KG1 (cell line): ENCODE measurements around the gene FXYD2.

ENCODE experiments used
- DNase-seq: peaks from one replicate; lab custom pipeline; 2025; lab: John Stamatoyannopoulos, UW

Gene FXYD2

GRCh38 chr11:117796456-117796871 is 28.1 kb downstream of the FXYD2 start:
- DNase-seq = no peak

GRCh38 chr11:117795638-117796455 is 28.7 kb downstream of the FXYD2 start:
- no peak for DNase-seq

- no peak for DNase-seq
Measured at GRCh38 chr11:117794772-117795629, 29.5 kb downstream of the FXYD2 start.

- no peak for DNase-seq
Measured at GRCh38 chr11:117794135-117794534, 30.4 kb downstream of the FXYD2 start.

- DNase-seq = no peak
Measured at GRCh38 chr11:117793583-117793982, 31.0 kb downstream of the FXYD2 start.

- DNase-seq = no peak
Measured at GRCh38 chr11:117792992-117793391, 31.6 kb downstream of the FXYD2 start.

- DNase-seq = no peak
Measured at GRCh38 chr11:117792241-117792640, 32.3 kb downstream of the FXYD2 start.

- DNase-seq = no peak
Measured at GRCh38 chr11:117790279-117790678, 34.3 kb downstream of the FXYD2 start.

GRCh38 chr11:117789241-117789640 is 35.3 kb downstream of the FXYD2 start:
- no peak for DNase-seq

GRCh38 chr11:117786135-117786870 is 38.2 kb downstream of the FXYD2 start:
- no peak for DNase-seq

- DNase-seq = no peak
Measured at GRCh38 chr11:117782101-117782500, 42.4 kb downstream of the FXYD2 start.

- DNase-seq = no peak
Measured at GRCh38 chr11:117781627-117782026, 42.9 kb downstream of the FXYD2 start.

GRCh38 chr11:117780456-117780855 is 44.1 kb downstream of the FXYD2 start:
- no peak for DNase-seq

- no peak for DNase-seq
Measured at GRCh38 chr11:117774553-117774952, 50.0 kb downstream of the FXYD2 start.

- DNase-seq = no peak
Measured at GRCh38 chr11:117772360-117772759, 52.2 kb downstream of the FXYD2 start.

- DNase-seq = no peak
Measured at GRCh38 chr11:117771841-117772240, 52.7 kb downstream of the FXYD2 start.

- no peak for DNase-seq
Measured at GRCh38 chr11:117771197-117771596, 53.3 kb downstream of the FXYD2 start.

GRCh38 chr11:117770061-117770460 is 54.5 kb downstream of the FXYD2 start:
- no peak for DNase-seq
